A549 (cell line): ENCODE results near the gene KEL. TPM values are rescaled to one million over a fixed set of nuclear protein-coding genes. Genes with fewer than 3 reads are reported as not detected.
A peak's percentile ranks its signal among the peaks of the same experiment; 100 is the strongest.

Source experiments
- ATAC-seq, 2 experiments: fragments of 200-7000 bp in 1 of 2; fragments of >200 bp in 1 of 2; cut with Nextera tagmentation in 1 of 2; cut with Tn5 transposase in 1 of 2; 3 replicates each; pipeline versions ENCODE4 v1.8.0 to v1.9.1; 2018 to 2020; ENCODE audit warnings: mild to moderate bottlenecking in 1 of 2, moderate library complexity in 1 of 2
- CTCF ChIA-PET: fragments of 300-600 bp; sonication (Branson Sonifier 250); formaldehyde crosslinking; extraction: SDS; loops from one replicate; lab custom pipeline; 2021; ENCODE audit warnings: antibody characterized with exemption, inconsistent platforms; lab: Yijun Ruan, JAX
- POLR2A ChIA-PET: fragments of 350-600 bp; formaldehyde crosslinking; extraction: SDS; loops from one replicate; lab custom pipeline; 2021; ENCODE audit warnings: antibody characterized with exemption, inconsistent platforms; lab: Yijun Ruan, JAX
- DNase-seq, 2 experiments: peaks; one replicate each; pipeline versions ENCODE4 v3.0.0 to v3.0.0-alpha.2; 2011 to 2016; ENCODE audit warnings: low read depth in 1 of 2, low spot score in 1 of 2
- FAIRE-seq: peaks from 2 replicates; lab custom pipeline; 2011; peaks lifted over from hg19 to GRCh38; lab: Jason Lieb, UNC
- H3K27ac ChIP-seq, 2 experiments: fragments of >200 bp; sonication (Bioruptor Twin); formaldehyde crosslinking; 3 replicates each; pipeline ENCODE4 v1.5.1; 2016 to 2017
- H3K4me1 ChIP-seq: fragments of >200 bp; sonication (Bioruptor Twin); formaldehyde crosslinking; 3 replicates; pipeline ENCODE4 v1.6.1; 2016
- H3K4me2 ChIP-seq: fragments of >200 bp; sonication (Bioruptor Twin); formaldehyde crosslinking; 3 replicates; pipeline ENCODE4 v1.6.1; 2016
- H3K4me3 ChIP-seq: fragments of >200 bp; sonication (Bioruptor Twin); formaldehyde crosslinking; 3 replicates; pipeline ENCODE4 v1.5.1; 2016
- H3K9me3 ChIP-seq: fragments of >200 bp; sonication (Bioruptor Twin); formaldehyde crosslinking; 3 replicates; pipeline ENCODE4 v1.6.1; 2016
- CBX2 ChIP-seq: fragments of 200-600 bp; sonication (generic); IDR thresholded peaks from 2 replicates; pipeline ENCODE4 v1.6.1; 2016; ENCODE audit warnings: low read depth, mild to moderate bottlenecking, borderline replicate concordance
- CEBPB ChIP-seq, 2 experiments: fragments of >200 bp in 1 of 2; sonication (Bioruptor Twin) in 1 of 2; formaldehyde crosslinking in 1 of 2; IDR thresholded peaks; 2 replicates each; pipeline ENCODE4 v1.6.1; 2012 to 2016
- CTCF ChIP-seq: fragments of >200 bp; sonication (Bioruptor Twin); formaldehyde crosslinking; IDR thresholded peaks from 3 replicates; pipeline ENCODE4 v1.5.1; 2016
- FOSB ChIP-seq: fragments of 250-450 bp; sonication (Bioruptor Pico); IDR thresholded peaks from 2 replicates; pipeline ENCODE4 v1.5.0; 2020; ENCODE audit warnings: mild to moderate bottlenecking, moderate library complexity
- HEYL ChIP-seq: fragments of 250-450 bp; sonication (Bioruptor Pico); IDR thresholded peaks from 2 replicates; pipeline ENCODE4 v1.8.0; 2021; ENCODE audit warnings: mild to moderate bottlenecking, moderate library complexity
- HMGXB4 ChIP-seq: fragments of 250-450 bp; sonication (Bioruptor Pico); IDR thresholded peaks from 2 replicates; pipeline ENCODE4 v1.5.0; 2021; ENCODE audit warnings: mild to moderate bottlenecking, moderate library complexity, borderline replicate concordance
- HOXB13 ChIP-seq: fragments of 250-450 bp; sonication (Bioruptor Pico); IDR thresholded peaks from 2 replicates; pipeline ENCODE4 v1.5.0; 2020; ENCODE audit warnings: low read depth, mild to moderate bottlenecking, moderate library complexity
- MAFK ChIP-seq: fragments of 450-650 bp; IDR thresholded peaks from 2 replicates; pipeline ENCODE4 v1.6.1; 2014; ENCODE audit not compliant: partially characterized antibody
- NFE2L2 ChIP-seq: fragments of 150-350 bp; conservative IDR thresholded peaks from 2 replicates; pipeline ENCODE4 v1.6.1; 2014; ENCODE audit warnings: low read length
- PHF8 ChIP-seq: fragments of 200-600 bp; sonication (generic); IDR thresholded peaks from 2 replicates; pipeline ENCODE4 v1.6.1; 2016; ENCODE audit warnings: low read depth, mild to moderate bottlenecking, antibody characterized with exemption, moderate library complexity, borderline replicate concordance
- RAD21 ChIP-seq, 2 experiments: fragments of >200 bp in 1 of 2; sonication (Bioruptor Twin) in 1 of 2; formaldehyde crosslinking in 1 of 2; IDR thresholded peaks in 1 of 2; conservative IDR thresholded peaks in 1 of 2; 2 replicates in 1 of 2; 3 replicates in 1 of 2; pipeline ENCODE4 v1.6.1; 2012 to 2018; ENCODE audit warnings: inconsistent platforms in 1 of 2
- REST ChIP-seq: fragments of 200-600 bp; sonication (generic); IDR thresholded peaks from 2 replicates; pipeline ENCODE4 v1.6.1; 2016; ENCODE audit warnings: antibody characterized with exemption, mild to moderate bottlenecking, moderate library complexity
- SMC3 ChIP-seq: fragments of >200 bp; sonication (Bioruptor Twin); formaldehyde crosslinking; IDR thresholded peaks from 3 replicates; pipeline ENCODE4 v1.6.1; 2018; ENCODE audit warnings: inconsistent platforms
- SREBF2 ChIP-seq: fragments of 450-650 bp; IDR thresholded peaks from 2 replicates; pipeline ENCODE4 v1.6.1; 2014; ENCODE audit warnings: mild to moderate bottlenecking, moderate library complexity
- USF2 ChIP-seq: fragments of 450-650 bp; IDR thresholded peaks from 2 replicates; pipeline ENCODE4 v1.6.1; 2014; ENCODE audit warnings: antibody characterized with exemption
- ZC3H11A ChIP-seq: fragments of 450-650 bp; IDR thresholded peaks from 2 replicates; pipeline ENCODE4 v1.6.1; 2014; ENCODE audit warnings: antibody characterized with exemption, mild to moderate bottlenecking
- WGBS: methylation state at CpG from one replicate; pipeline ENCODE4 v1.1.6; 2017; ENCODE audit errors: missing lambda C conversion rate; 5-methylcytosine and 5-hydroxymethylcytosine counted together
- polyA plus RNA-seq, 4 experiments: library from polyadenylated mRNA; depleted of rRNA in 3 of 4; stranded (reverse); fragments of >200 nt; fragmentation: RNase III in 1 of 4; extraction: RNeasy Plus Mini Kit Qiagen cat#74134 plus additional on column Dnase treatment in 1 of 4; gene quantifications; 2 replicates in 3 of 4; 3 replicates in 1 of 4; pipeline ENCODE4 v1.2.3, GENCODE V29; 2011 to 2017

Gene KEL
- polyA plus RNA-seq, 2 of the 4 experiments (the other 2 are of a cell fraction) = 0.14 TPM; not detected in 1

- Histone ChIP-seq H3K27ac (no peak overlapping the region), H3K9me3 (no peaks in the 10 kb centered on the region), H3K4me3 (0 out of 3 replicates have a peak overlapping the region, but pooled peaks have one; percentile 10), H3K4me2 (peak overlapping the region; percentile 55), H3K4me1 (no peaks in the 10 kb centered on the region)
- ChIA-PET CTCF (interaction anchor here (0.6 to 11.7 kb wide), 22 partner anchors 9 to 728 kb away, joined by 3 to 175 read pairs (median 4); partner anchors contain the start of gene EPHB6), POLR2A (no interaction called here)
- WGBS = 35% methylated on average over 5 of the region's 5 CpGs
- TF ChIP-seq SREBF2 (no peak), CEBPB (IDR thresholded peaks at IDR 0.05) (no peak), CBX2 (no peak)
- peak in 1 of 2 experiments; percentile 25; a peak in 3 of 6 replicates for ATAC-seq
- no peak for DNase-seq
- no peak for FAIRE-seq
Observed at GRCh38 chr7:143002898-143003297, 40.7 kb upstream of the KEL start.

- Histone ChIP-seq H3K27ac (no peak overlapping the region), H3K4me1 (no peaks in the 10 kb centered on the region), H3K4me3 (no peak overlapping the region), H3K9me3 (no peaks in the 10 kb centered on the region), H3K4me2 (no peak overlapping the region)
- ATAC-seq (peak in 1 of 2 experiments; percentile 71; a peak in 3 of 6 replicates), DNase-seq (peak; percentile 20 to 34), FAIRE-seq (no peak)
- POLR2A ChIA-PET = no interaction called here
- CTCF ChIA-PET = interaction anchor here (0.8 to 11.7 kb wide), 15 partner anchors 9 to 370 kb away, joined by 3 to 175 read pairs (median 4); partner anchors contain the start of gene EPHB6
- TF ChIP-seq RAD21 (conservative IDR thresholded peaks at IDR 0.05 in 1 of 2, IDR thresholded peaks at IDR 0.05 in 1 of 2) (peak; percentile 41 to 53; a peak in 3 of 5 replicates), CTCF (peak; percentile 18; the same call in 2 of the 3 replicates), NFE2L2 (no peak)
- TF ChIP-seq, all 56 proteins: peak for 2
- under 1% methylated on average over 3 of the region's 3 CpGs for WGBS
Observed at GRCh38 chr7:143002106-143002505, 39.9 kb upstream of the KEL start.

GRCh38 chr7:143000648-143001047 is 38.5 kb upstream of the KEL start:
- WGBS = 11% methylated on average over 2 of the region's 2 CpGs
- no peak for ATAC-seq

GRCh38 chr7:142999793-143000192 is 37.6 kb upstream of the KEL start:
- ATAC-seq (no peak), FAIRE-seq (no peak), DNase-seq (no peak)
- POLR2A ChIA-PET = interaction anchor here (0.5 kb wide), 1 partner anchor 288 kb away, joined by 4 read pairs; the partner anchor contains the start of gene CASP2
- Histone ChIP-seq H3K4me2 (no peak overlapping the region), H3K27ac (no peak overlapping the region), H3K4me3 (no peak overlapping the region), H3K9me3 (no peaks in the 10 kb centered on the region), H3K4me1 (no peaks in the 10 kb centered on the region)
- CTCF ChIA-PET = interaction anchor here (1.1 to 11.7 kb wide), 3 partner anchors 8 to 218 kb away, joined by 4 to 175 read pairs (median 5); no protein-coding TSS in a partner anchor
- no peak for TF ChIP-seq MAFK
- TF ChIP-seq NFE2L2 = no peak
- TF ChIP-seq HOXB13 (CRISPR knock-in tag) = no peak
- no peak for TF ChIP-seq FOSB (CRISPR knock-in tag)
- no peak for TF ChIP-seq HEYL (CRISPR knock-in tag)
- TF ChIP-seq HMGXB4 = no peak
- TF ChIP-seq USF2 = no peak
- no peak for TF ChIP-seq SMC3
- no peak for TF ChIP-seq PHF8
- TF ChIP-seq ZC3H11A = no peak

More at GRCh38 chr7:143000648-143001047, 38.5 kb upstream of the KEL start:
- FAIRE-seq (no peak), DNase-seq (no peak)
- Histone ChIP-seq H3K4me2 (no peak overlapping the region), H3K4me1 (no peaks in the 10 kb centered on the region), H3K27ac (no peak overlapping the region), H3K4me3 (no peak overlapping the region), H3K9me3 (no peaks in the 10 kb centered on the region)
- TF ChIP-seq REST = no peak
- POLR2A ChIA-PET = no interaction called here
- CTCF ChIA-PET = interaction anchor here (1.6 to 11.7 kb wide), 4 partner anchors 14 to 217 kb away, joined by 3 to 175 read pairs (median 14); partner anchors contain the start of gene EPHB6
